RWPE2 (cell line): ENCODE results near the gene RIN2.

Source experiments
- ATAC-seq: fragments of 200-7000 bp; cut with Tn5 transposase; 3 replicates; pipeline ENCODE4 v1.9.1; 2021; ENCODE audit warnings: low read depth
- DNase-seq: peaks from one replicate; pipeline ENCODE4 v3.0.0-alpha.2; 2020; ENCODE audit warnings: low spot score
- H3K27ac ChIP-seq: fragments of 450-650 bp; 2 replicates; pipeline ENCODE4 v1.5.1; 2017; ENCODE audit warnings: mild to moderate bottlenecking; ENCODE audit not compliant: poor library complexity, severe bottlenecking
- H3K27me3 ChIP-seq: fragments of 250-450 bp; sonication (Bioruptor Pico); 2 replicates; pipeline ENCODE4 v1.5.1; 2021; ENCODE audit warnings: mild to moderate bottlenecking, moderate library complexity; ENCODE audit not compliant: insufficient read depth, poor library complexity, severe bottlenecking
- H3K36me3 ChIP-seq: fragments of 250-450 bp; sonication (Bioruptor Pico); 2 replicates; pipeline ENCODE4 v1.5.1; 2020; ENCODE audit warnings: low read depth, mild to moderate bottlenecking, moderate library complexity
- H3K4me1 ChIP-seq: fragments of 250-450 bp; sonication (Bioruptor Pico); 2 replicates; pipeline ENCODE4 v1.5.1; 2021; ENCODE audit warnings: mild to moderate bottlenecking, moderate library complexity; ENCODE audit not compliant: insufficient read depth, poor library complexity, severe bottlenecking
- H3K4me3 ChIP-seq: fragments of 250-450 bp; sonication (Bioruptor Pico); 2 replicates; pipeline ENCODE4 v1.5.1; 2021; ENCODE audit warnings: mild to moderate bottlenecking, moderate library complexity; ENCODE audit not compliant: severe bottlenecking
- H3K9me3 ChIP-seq: fragments of 250-450 bp; sonication (Bioruptor Pico); 2 replicates; pipeline ENCODE4 v1.5.1; 2021; ENCODE audit warnings: mild to moderate bottlenecking, moderate library complexity; ENCODE audit not compliant: severe bottlenecking
- TF ChIP-seq, protein P1 (sequence below): fragments of 450-650 bp; IDR thresholded peaks from one replicate; pipeline ENCODE4 v1.5.1; 2017; ENCODE audit warnings: mild to moderate bottlenecking, moderate library complexity; ENCODE audit not compliant: poor library complexity, severe bottlenecking

The RIN2 gene

DNA sequence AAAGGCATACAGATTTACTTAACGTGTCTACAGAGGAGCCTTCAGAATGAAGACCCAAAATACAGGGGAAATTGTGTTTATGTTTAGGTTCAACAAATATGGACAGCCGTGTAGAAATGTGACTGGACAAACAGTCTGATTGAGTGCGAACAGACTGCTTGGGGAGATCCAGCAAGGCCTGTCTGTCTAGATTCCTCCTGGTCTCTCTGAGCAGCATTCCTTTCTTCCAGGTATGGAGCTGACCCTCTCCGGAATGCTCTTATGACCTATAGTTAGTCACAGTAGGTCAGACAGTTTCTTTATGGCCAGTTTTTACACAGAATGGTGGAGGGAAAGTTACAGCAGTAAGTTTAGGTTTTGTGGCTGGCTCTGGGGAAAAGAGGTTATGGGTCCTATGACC is 9.0 kb downstream of the RIN2 start:
- DNase-seq (no peak), ATAC-seq (peak; percentile 91)
- no peak overlapping the region for H3K4me3 ChIP-seq
- no peak overlapping the region for H3K27ac ChIP-seq
- TF ChIP-seq, protein P1, sequence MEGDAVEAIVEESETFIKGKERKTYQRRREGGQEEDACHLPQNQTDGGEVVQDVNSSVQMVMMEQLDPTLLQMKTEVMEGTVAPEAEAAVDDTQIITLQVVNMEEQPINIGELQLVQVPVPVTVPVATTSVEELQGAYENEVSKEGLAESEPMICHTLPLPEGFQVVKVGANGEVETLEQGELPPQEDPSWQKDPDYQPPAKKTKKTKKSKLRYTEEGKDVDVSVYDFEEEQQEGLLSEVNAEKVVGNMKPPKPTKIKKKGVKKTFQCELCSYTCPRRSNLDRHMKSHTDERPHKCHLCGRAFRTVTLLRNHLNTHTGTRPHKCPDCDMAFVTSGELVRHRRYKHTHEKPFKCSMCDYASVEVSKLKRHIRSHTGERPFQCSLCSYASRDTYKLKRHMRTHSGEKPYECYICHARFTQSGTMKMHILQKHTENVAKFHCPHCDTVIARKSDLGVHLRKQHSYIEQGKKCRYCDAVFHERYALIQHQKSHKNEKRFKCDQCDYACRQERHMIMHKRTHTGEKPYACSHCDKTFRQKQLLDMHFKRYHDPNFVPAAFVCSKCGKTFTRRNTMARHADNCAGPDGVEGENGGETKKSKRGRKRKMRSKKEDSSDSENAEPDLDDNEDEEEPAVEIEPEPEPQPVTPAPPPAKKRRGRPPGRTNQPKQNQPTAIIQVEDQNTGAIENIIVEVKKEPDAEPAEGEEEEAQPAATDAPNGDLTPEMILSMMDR, result no peak
- peaks cover 5% of the 10 kb centered on the region for H3K4me1 ChIP-seq
- H3K9me3 ChIP-seq, result no peaks in the 10 kb centered on the region
- H3K36me3 ChIP-seq, result no peaks in the 10 kb centered on the region
- H3K27me3 ChIP-seq, result no peaks in the 10 kb centered on the region

DNA sequence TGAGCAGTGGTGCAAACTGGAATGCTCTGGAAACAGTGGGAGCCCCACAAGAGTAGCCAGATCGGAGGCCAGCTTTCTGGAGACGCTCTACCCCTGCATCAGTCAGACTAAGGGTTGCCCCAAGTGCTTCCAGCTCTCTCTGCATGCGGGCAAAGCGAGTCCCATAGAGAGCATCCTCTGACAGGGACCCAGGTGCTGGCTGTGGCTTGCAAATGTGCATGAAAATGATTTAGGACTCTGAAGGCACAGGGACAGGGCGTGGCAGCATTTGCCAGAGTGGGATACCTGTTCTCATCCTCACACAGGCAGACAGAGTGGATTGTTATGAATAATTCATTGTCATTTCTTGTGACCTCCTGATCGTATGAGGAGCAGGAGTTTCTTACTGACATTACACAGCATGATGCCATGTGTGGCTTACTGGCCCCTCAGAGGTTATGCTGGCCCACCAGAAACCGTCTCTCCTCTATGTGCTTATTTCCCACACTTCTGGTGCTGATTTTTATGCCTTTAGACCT is 10.3 kb downstream of the RIN2 start:
- Histone ChIP-seq H3K4me3 (no peak overlapping the region), H3K4me1 (peaks cover 5% of the 10 kb centered on the region)
- TF ChIP-seq, protein P1, result no peak

DNA sequence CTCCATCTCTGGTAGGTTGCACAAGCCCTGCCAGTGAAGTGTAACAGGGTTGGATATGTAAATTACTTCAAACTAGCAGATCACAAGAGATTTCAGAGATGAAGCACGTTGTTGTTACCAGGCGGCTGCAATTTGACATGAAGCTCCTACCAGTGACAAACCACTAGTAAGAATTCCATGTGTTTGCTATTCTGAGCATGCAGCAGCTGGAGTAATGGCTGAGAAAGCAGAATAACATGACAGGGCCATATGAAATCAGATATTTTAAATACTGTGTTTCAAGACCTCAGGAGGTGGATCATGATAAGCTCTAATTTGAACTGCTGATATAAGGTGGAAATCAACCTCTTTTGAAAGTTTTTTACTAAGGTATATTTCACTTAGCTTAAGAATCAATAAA is 11.4 kb downstream of the RIN2 start:
- no peak for DNase-seq
- Histone ChIP-seq H3K36me3 (no peaks in the 10 kb centered on the region), H3K4me1 (peaks cover 5% of the 10 kb centered on the region), H3K27ac (no peak overlapping the region), H3K9me3 (no peaks in the 10 kb centered on the region), H3K27me3 (no peaks in the 10 kb centered on the region), H3K4me3 (no peak overlapping the region)
- TF ChIP-seq, protein P1, result no peak
- no peak for ATAC-seq

More for the DNA sequence above, 10.3 kb downstream of the RIN2 start:
- Histone ChIP-seq H3K36me3 (no peaks in the 10 kb centered on the region), H3K9me3 (no peaks in the 10 kb centered on the region), H3K27me3 (no peaks in the 10 kb centered on the region), H3K27ac (no peak overlapping the region)
- no peak for ATAC-seq
- DNase-seq, result no peak

DNA sequence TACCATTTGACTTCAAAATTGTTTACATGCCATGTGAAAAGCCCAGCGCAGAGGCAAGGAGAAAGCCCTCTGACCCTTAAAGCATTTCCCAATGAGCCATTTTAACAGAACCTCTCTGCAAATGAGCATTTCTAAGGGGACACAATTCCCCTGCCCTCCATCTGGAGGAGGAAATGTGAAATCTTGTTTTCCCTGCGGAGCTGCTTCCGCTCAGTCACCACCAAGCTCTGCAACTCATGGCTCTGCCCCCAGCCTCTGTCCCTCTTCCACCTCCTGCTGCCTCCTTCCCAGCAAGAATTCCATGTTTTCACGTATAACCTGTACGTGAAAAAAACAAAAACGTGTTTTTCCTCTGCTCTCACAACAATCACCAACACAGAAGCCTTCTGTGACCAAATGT is 12.3 kb downstream of the RIN2 start:
- Histone ChIP-seq H3K27ac (no peak overlapping the region), H3K4me3 (no peak overlapping the region), H3K36me3 (no peaks in the 10 kb centered on the region), H3K4me1 (peaks cover 5% of the 10 kb centered on the region), H3K27me3 (no peaks in the 10 kb centered on the region), H3K9me3 (no peaks in the 10 kb centered on the region)
- no peak for ATAC-seq
- TF ChIP-seq, protein P1, result no peak
- no peak for DNase-seq

DNA sequence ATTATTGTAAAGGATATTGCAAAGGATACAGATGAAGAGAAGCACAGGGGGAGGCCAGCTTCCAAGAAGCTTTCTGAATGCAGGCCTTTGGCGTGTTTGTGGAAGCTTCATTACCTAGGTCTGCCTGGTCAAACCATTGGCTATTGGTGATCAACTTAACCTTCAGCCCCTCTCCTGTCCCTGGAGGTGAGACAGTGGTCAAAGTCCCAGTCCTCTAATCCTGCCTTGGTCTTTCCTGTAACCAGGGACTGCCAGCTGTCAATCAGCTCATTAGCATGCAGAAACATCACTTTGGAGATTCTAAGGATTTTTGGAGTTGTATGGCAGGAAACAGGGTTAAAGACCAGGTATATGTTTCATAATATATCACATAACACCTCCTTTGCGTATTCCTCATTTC is 13.0 kb downstream of the RIN2 start:
- Histone ChIP-seq H3K36me3 (no peaks in the 10 kb centered on the region), H3K9me3 (no peaks in the 10 kb centered on the region), H3K27me3 (no peaks in the 10 kb centered on the region), H3K4me1 (peaks cover 5% of the 10 kb centered on the region), H3K27ac (no peak overlapping the region), H3K4me3 (no peak overlapping the region)
- TF ChIP-seq, protein P1, result no peak
- no peak for ATAC-seq
- DNase-seq, result no peak
